GM18498 (cell line): ENCODE data around the gene CXCR6.

Experiments used
- ATAC-seq: cut with Tn5 transposase; IDR thresholded peaks from one replicate; pipeline ENCODE4 v1.9.1; 2021; ENCODE audit warnings: mild to moderate bottlenecking, moderate library complexity; ENCODE audit not compliant: unreplicated experiment

Gene CXCR6

GRCh38 chr3:45966950-45967640, 23.8 kb downstream of the CXCR6 start:
- no peak for ATAC-seq

GRCh38 chr3:45967724-45968123, 24.5 kb downstream of the CXCR6 start:
- ATAC-seq, result no peak

- ATAC-seq, result no peak
These were observed 24.9 kb downstream of the CXCR6 start for GRCh38 chr3:45968149-45968548.

GRCh38 chr3:45968706-45969105, 25.4 kb downstream of the CXCR6 start:
- no peak for ATAC-seq

- no peak for ATAC-seq
These were observed 25.9 kb downstream of the CXCR6 start for GRCh38 chr3:45969116-45969515.

- no peak for ATAC-seq
These were observed 26.7 kb downstream of the CXCR6 start for GRCh38 chr3:45969953-45970352.

GRCh38 chr3:45972534-45973402, 29.5 kb downstream of the CXCR6 start:
- no peak for ATAC-seq

- ATAC-seq, result no peak
These were observed 31.4 kb downstream of the CXCR6 start for GRCh38 chr3:45974686-45975085.

- no peak for ATAC-seq
These were observed 32.4 kb downstream of the CXCR6 start for GRCh38 chr3:45975686-45976085.

GRCh38 chr3:45976191-45977091, 33.2 kb downstream of the CXCR6 start:
- ATAC-seq, result no peak

- ATAC-seq, result no peak
These were observed 34.9 kb downstream of the CXCR6 start for GRCh38 chr3:45978006-45978761.

GRCh38 chr3:45979378-45979777, 36.1 kb downstream of the CXCR6 start:
- no peak for ATAC-seq

- ATAC-seq, result no peak
These were observed 37.1 kb downstream of the CXCR6 start for GRCh38 chr3:45980229-45980813.

GRCh38 chr3:45980819-45981218, 37.6 kb downstream of the CXCR6 start:
- no peak for ATAC-seq

- ATAC-seq, result no peak
These were observed 38.2 kb downstream of the CXCR6 start for GRCh38 chr3:45981346-45982074.

GRCh38 chr3:45983770-45984169, 40.5 kb downstream of the CXCR6 start:
- no peak for ATAC-seq

- ATAC-seq, result no peak
These were observed 41.4 kb downstream of the CXCR6 start for GRCh38 chr3:45984331-45985312.
